Esophagus muscularis mucosa (tissue), 3 donors: ENCODE measurements around the gene CXCL16.

ENCODE experiments used
- CTCF ChIP-seq, 3 experiments: fragments of 200-600 bp in 2 of 3; fragments of 450-650 bp in 1 of 3; sonication (generic) in 2 of 3; IDR thresholded peaks; one replicate each; pipeline ENCODE4 v1.5.1; 2017 to 2019; ENCODE audit warnings: antibody characterized with exemption in 3 of 3, mild to moderate bottlenecking in 2 of 3, moderate library complexity in 1 of 3
- POLR2A ChIP-seq: fragments of 450-650 bp; IDR thresholded peaks from one replicate; pipeline ENCODE4 v1.6.1; 2017; ENCODE audit warnings: antibody characterized with exemption, moderate library complexity, mild to moderate bottlenecking, low read depth

DNA sequence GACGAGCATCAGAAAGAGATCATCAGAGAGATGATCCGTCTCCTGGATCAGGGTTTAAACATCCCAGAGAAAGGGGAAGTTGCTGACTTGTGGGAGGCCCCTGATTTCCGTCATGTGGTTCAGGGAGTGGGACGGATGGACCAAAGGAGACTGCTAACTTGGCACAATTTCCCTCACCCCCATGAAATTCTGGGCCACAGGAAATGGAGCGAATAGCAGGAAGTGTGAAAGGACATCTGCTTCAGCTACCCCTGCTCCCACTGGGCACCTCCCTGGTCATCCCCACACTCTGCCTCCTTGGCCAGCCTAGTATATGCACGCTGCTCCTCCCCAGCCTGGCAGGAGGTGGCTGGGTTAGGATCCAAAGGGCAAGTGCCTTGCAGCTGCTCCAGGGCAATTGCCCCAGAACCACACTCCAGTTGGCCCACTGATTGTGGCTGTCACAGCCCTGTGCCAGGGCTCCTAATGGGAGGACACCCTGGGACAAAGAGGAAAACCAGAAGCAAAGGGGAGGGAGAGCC lies 28.0 kb downstream of the CXCL16 start:
- no peak for TF ChIP-seq CTCF (IDR thresholded peaks at IDR 0.05)
- no peak for TF ChIP-seq POLR2A
